Adrenal gland (tissue), 12 donors: ENCODE results near the gene SLC6A20. TPM values are rescaled to one million over a fixed set of nuclear protein-coding genes. Genes with fewer than 3 reads are reported as not detected.

Experiments used
- DNase-seq, 7 donors: peaks; one replicate each; pipeline ENCODE4 v3.0.0-alpha.2; 2019 to 2020
- H3K27ac ChIP-seq, 5 donors: fragments of 200-600 bp; sonication (generic) in 4 of 5; 1 replicate in 3 of 5; 2 replicates in 2 of 5; pipeline versions ENCODE4 v1.5.1 to v1.8.0; 2016 to 2020; ENCODE audit warnings: mild to moderate bottlenecking in 1 of 5
- H3K27me3 ChIP-seq: fragments of 200-600 bp; 2 replicates; pipeline ENCODE4 v1.8.0; 2021
- H3K36me3 ChIP-seq, 2 donors: fragments of 200-600 bp; replicated peaks in 1 of 2; 1 replicate in 1 of 2; 2 replicates in 1 of 2; pipeline versions ENCODE4 v1.5.1 to v1.8.0; 2018 to 2022
- H3K4me1 ChIP-seq, 2 donors: fragments of 200-600 bp; replicated peaks in 1 of 2; 1 replicate in 1 of 2; 2 replicates in 1 of 2; pipeline versions ENCODE4 v1.5.1 to v1.8.0; 2018 to 2021
- H3K4me3 ChIP-seq, 4 donors: fragments of 200-600 bp; sonication (generic) in 3 of 4; one replicate each; pipeline ENCODE4 v1.5.1; 2016 to 2018
- H3K9me3 ChIP-seq, 3 donors: fragments of 200-600 bp; sonication (generic) in 1 of 3; replicated peaks in 1 of 3; 1 replicate in 2 of 3; 2 replicates in 1 of 3; pipeline versions ENCODE4 v1.5.1 to v1.8.0; 2016 to 2021
- POLR2A ChIP-seq, 2 donors: fragments of 450-650 bp; IDR thresholded peaks; one replicate each; pipeline ENCODE4 v1.6.1; 2017; ENCODE audit warnings: antibody characterized with exemption in 2 of 2, mild to moderate bottlenecking in 2 of 2, moderate library complexity in 1 of 2
- WGBS, 4 donors: extraction: QIAGEN DNeasy Blood & Tissue Kit in 2 of 4; methylation state at CpG; one replicate each; pipeline versions ENCODE4 v1.1.5 to v1.1.7; 2013 to 2017; 5-methylcytosine and 5-hydroxymethylcytosine counted together
- intact Hi-C, 2 donors: fragments of 100-400 bp; cut with DNase I; formaldehyde crosslinking; loops; one replicate each; pipeline versions ENCODE4 v1.14.1 to v1.15.0; 2022 to 2023
- polyA plus RNA-seq, 3 donors: library from polyadenylated mRNA; stranded (reverse); fragments of 200-250 nt in 2 of 3; fragments of 350-450 nt in 1 of 3; fragmentation: Illumina TruSeq in 1 of 3; extraction: RNeasy Lipid Tissue Mini Kit (QIAGEN cat#74804) in 1 of 3; gene quantifications; one replicate each; pipeline ENCODE4 v1.2.3, GENCODE V29; 2013 to 2014
- total RNA-seq, 9 donors: library from RNA; depleted of rRNA in 4 of 9; stranded (reverse); fragments of >200 nt in 4 of 9; fragments of 120-200 nt in 1 of 9; fragmentation: NEBNext Ultra II Directional in 1 of 9; extraction: Animal tissue kit (Norgen Biotek cat#: 25700) in 1 of 9; gene quantifications; one replicate each; pipeline versions ENCODE4 v1.1.0 to v1.2.4, GENCODE V29; 2013 to 2023
- TF ChIP-seq, protein P1 (sequence below), 6 experiments: fragments of 450-650 bp in 4 of 6; fragments of 200-600 bp in 2 of 6; sonication (generic) in 1 of 6; IDR thresholded peaks; 1 replicate in 5 of 6; 2 replicates in 1 of 6; pipeline versions ENCODE4 v1.5.1 to v1.8.0; 2016 to 2021; ENCODE audit warnings: antibody characterized with exemption in 6 of 6, mild to moderate bottlenecking in 2 of 6, moderate library complexity in 1 of 6
- donor health status: healthy with polysubstance abuse.
- donor health status: Bipolar disorder and iron deficiency.
- donor health status: DM: yes; HTN: yes; CAD: no.
- donor health status: DM: no; HTN: no; CAD: no.
- donor health status: DM: no; HTN: no; CAD: no.
- donor health status: DM: yes; HTN: yes; CAD: no.

Gene SLC6A20
- total and polyA plus RNA-seq, 12 donors, result 0.07 to 0.52 (median 0.13) TPM; not detected in 7

DNA sequence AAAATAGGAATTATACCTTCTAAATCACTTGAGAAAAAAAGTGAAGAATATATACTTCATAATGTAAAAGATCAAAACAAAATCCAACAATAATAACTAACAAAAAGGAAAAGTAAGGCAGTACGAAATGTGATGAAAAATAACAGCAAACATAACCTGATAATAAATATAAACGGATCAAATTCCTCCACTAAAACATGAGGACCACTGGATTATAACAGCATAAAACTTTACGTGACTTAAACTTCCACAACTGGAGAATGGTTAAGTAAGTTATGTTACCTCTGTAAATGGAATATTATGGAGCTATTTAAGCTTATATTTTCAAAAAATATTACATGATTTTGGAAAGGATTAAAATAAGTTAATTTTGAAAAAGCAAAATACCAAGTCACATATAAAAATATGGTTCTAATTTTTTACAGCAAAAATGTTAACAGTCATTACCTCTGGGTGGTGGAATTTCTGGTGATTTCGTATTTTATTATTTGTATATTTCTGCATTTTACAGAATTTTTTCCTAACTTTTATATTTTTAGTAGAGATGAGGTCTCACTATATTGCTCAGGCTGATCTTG is 7.0 kb downstream of the SLC6A20 start:
- no peak overlapping the region for H3K4me3 ChIP-seq
- H3K36me3 ChIP-seq, result no peaks in the 10 kb centered on the region
- intact Hi-C loops, result no loop called here
- WGBS, 4 donors, result 68 to 86% (median 73%) methylated on average over 4 of the region's 4 CpGs
- no peak for TF ChIP-seq POLR2A (IDR thresholded peaks at IDR 0.05)
- H3K9me3 ChIP-seq, result peaks cover 0 to 5% (median 0%) of the 10 kb centered on the region in 3 donors
- DNase-seq, result no peak
- H3K4me1 ChIP-seq, result no peaks in the 10 kb centered on the region
- H3K27ac ChIP-seq, result no peak overlapping the region
- peaks cover 4% of the 10 kb centered on the region for H3K27me3 ChIP-seq

DNA sequence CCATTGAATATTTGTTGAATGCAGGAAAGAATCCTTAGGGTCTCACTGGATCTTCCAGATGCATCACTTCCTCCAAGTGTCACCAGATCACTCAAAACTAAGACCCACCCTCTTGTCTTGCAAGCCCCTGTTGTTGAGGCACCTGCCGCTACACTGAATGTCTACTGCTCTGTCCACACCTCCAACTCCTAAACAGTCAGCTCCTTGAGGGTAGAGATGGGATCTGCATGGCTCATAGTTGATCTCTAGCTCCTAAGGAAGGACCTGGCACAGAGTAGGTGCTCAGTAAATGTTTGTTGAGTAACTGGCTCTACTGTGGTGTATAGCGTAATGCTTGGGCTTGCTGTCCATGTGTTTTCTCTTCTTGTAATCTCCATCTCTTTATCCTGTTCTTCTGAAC is 8.8 kb downstream of the SLC6A20 start:
- no peaks in the 10 kb centered on the region for H3K4me1 ChIP-seq
- DNase-seq, result no peak

DNA sequence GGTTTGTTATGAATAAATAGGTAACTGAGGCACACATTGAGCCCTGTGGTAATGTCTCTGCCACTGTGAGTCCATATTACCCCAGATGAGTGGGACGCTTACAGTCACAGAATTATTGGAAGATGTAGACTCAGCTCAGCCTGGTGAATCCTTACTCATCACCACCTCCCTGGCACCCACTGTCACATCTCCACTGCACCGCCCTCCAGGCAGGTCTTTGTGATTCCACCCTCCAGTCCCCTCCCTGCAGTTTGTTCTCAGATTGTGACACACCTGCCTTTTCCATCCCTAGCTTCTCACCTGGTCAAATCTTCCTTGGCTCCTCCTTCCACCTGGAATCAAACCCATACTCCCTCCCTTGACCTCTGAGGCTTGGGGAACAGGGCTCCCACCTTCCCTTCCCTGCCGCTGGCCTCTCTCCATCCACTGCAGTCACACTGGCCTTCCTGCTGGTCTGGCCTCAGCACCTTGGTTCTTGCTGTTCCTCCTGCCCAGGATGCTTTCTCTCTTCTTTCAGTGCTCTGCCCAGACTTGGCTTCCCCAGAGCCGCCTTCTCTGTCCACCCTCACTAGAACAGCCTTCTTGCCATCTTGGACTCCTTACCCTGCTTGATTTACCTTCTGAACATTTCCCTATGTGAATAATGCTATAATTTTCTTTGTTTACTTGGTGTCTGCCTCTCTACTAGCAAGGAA is 9.4 kb downstream of the SLC6A20 start:
- no peak for DNase-seq
- intact Hi-C loops, result no loop called here
- Histone ChIP-seq H3K27ac (no peak overlapping the region), H3K36me3 (no peaks in the 10 kb centered on the region), H3K4me3 (no peak overlapping the region), H3K4me1 (no peaks in the 10 kb centered on the region), H3K9me3 (peaks cover 0 to 5% (median 0%) of the 10 kb centered on the region in 3 donors), H3K27me3 (no peaks in the 10 kb centered on the region)
- TF ChIP-seq, protein P1, sequence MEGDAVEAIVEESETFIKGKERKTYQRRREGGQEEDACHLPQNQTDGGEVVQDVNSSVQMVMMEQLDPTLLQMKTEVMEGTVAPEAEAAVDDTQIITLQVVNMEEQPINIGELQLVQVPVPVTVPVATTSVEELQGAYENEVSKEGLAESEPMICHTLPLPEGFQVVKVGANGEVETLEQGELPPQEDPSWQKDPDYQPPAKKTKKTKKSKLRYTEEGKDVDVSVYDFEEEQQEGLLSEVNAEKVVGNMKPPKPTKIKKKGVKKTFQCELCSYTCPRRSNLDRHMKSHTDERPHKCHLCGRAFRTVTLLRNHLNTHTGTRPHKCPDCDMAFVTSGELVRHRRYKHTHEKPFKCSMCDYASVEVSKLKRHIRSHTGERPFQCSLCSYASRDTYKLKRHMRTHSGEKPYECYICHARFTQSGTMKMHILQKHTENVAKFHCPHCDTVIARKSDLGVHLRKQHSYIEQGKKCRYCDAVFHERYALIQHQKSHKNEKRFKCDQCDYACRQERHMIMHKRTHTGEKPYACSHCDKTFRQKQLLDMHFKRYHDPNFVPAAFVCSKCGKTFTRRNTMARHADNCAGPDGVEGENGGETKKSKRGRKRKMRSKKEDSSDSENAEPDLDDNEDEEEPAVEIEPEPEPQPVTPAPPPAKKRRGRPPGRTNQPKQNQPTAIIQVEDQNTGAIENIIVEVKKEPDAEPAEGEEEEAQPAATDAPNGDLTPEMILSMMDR (IDR thresholded peaks at IDR 0.05), result no peak
- TF ChIP-seq POLR2A (IDR thresholded peaks at IDR 0.05), result no peak
- 61 to 84% (median 82%) methylated on average over 4 of the region's 4 CpGs for WGBS, 4 donors

More for the DNA sequence above, 8.8 kb downstream of the SLC6A20 start:
- H3K9me3 ChIP-seq, result peaks cover 0 to 5% (median 0%) of the 10 kb centered on the region in 3 donors
- no peaks in the 10 kb centered on the region for H3K27me3 ChIP-seq
- WGBS, 4 donors, result 96 to 100% (median 97%) methylated on average over 2 of the region's 2 CpGs
- H3K27ac ChIP-seq, result no peak overlapping the region
- intact Hi-C loops, result no loop called here
- no peak overlapping the region for H3K4me3 ChIP-seq
- H3K36me3 ChIP-seq, result no peaks in the 10 kb centered on the region
- TF ChIP-seq, protein P1 (IDR thresholded peaks at IDR 0.05), result no peak
- no peak for TF ChIP-seq POLR2A (IDR thresholded peaks at IDR 0.05)

DNA sequence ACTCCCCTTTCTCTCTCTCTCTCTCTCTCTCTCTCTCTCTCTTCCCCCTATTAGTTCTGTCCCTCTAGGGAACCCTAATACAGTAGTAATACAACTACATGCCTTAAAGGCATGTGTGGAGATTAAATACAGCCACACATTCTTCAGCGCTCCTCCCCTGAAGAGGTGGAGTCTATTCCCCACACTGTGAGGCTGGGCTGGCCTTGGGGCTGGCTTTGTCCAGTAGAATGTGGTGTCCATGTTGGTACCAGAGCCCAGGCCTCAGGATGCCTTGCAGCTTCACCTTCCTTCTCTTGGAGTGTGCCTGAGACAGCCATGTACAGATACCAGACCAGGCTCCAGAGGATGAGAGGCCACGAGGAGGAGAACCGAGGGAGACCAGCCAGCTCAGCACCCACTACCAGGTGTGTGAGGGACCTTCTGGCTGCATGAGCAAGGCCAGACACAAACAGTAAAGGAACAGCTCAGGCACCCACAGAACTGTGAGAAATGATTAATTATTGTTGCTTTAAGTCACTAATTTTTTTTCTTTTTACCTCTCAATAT is 10.7 kb downstream of the SLC6A20 start:
- Histone ChIP-seq H3K27ac (no peak overlapping the region), H3K9me3 (peaks cover 0 to 5% (median 0%) of the 10 kb centered on the region in 3 donors), H3K4me3 (no peak overlapping the region), H3K4me1 (no peaks in the 10 kb centered on the region), H3K27me3 (no peaks in the 10 kb centered on the region), H3K36me3 (no peaks in the 10 kb centered on the region)
- no peak for DNase-seq
- intact Hi-C loops, result no loop called here
- 75 to 86% (median 80%) methylated on average over 3 of the region's 3 CpGs for WGBS, 4 donors
- TF ChIP-seq, protein P1 (IDR thresholded peaks at IDR 0.05), result no peak
- TF ChIP-seq POLR2A (IDR thresholded peaks at IDR 0.05), result no peak
